Neural crest cell (in vitro differentiated cells): Measurements from ENCODE around the gene JPH4. TPM values are rescaled to one million over a fixed set of nuclear protein-coding genes. Genes with fewer than 3 reads are reported as not detected.
"Not testable (repeated sequence)": the region's sequence is repeated elsewhere in the genome, so short reads cannot be mapped to it uniquely, and the experiment has no call there.

ENCODE experiments used
- DNase-seq: peaks from one replicate; pipeline ENCODE4 v3.0.0; 2021; ENCODE audit warnings: low read depth, mixed read lengths, low spot score
- H3K27ac Mint-ChIP-seq: one replicate; pipeline ENCODE4 v1.8.0; 2021; ENCODE audit warnings: mild to moderate bottlenecking, mixed read lengths; ENCODE audit not compliant: unreplicated experiment
- H3K27me3 Mint-ChIP-seq: 2 replicates; pipeline ENCODE4 v1.8.0; 2021; ENCODE audit warnings: low read depth, mild to moderate bottlenecking, mixed read lengths
- H3K36me3 Mint-ChIP-seq: 2 replicates; pipeline ENCODE4 v1.8.0; 2021; ENCODE audit warnings: low read depth, mild to moderate bottlenecking, mixed read lengths
- H3K4me1 Mint-ChIP-seq: 2 replicates; pipeline ENCODE4 v1.8.0; 2021; ENCODE audit warnings: mixed read lengths
- H3K4me3 Mint-ChIP-seq: one replicate; pipeline ENCODE4 v1.8.0; 2021; ENCODE audit warnings: mild to moderate bottlenecking, mixed read lengths
- H3K9me3 Mint-ChIP-seq: 2 replicates; pipeline ENCODE4 v1.8.0; 2021; ENCODE audit warnings: mixed read lengths
- total RNA-seq: library from RNA; stranded (reverse); gene quantifications from 2 replicates; pipeline ENCODE4 v1.2.1, GENCODE V29; 2021
- TF ChIP-seq, protein P1 (sequence below): fragments of 200-600 bp; sonication (generic); conservative IDR thresholded peaks from 2 replicates; pipeline ENCODE4 v1.5.0; 2021; ENCODE audit warnings: antibody characterized with exemption, mild to moderate bottlenecking

Gene JPH4
- total RNA-seq, 1 donor from 2014 or later = 1.4 TPM

DNA sequence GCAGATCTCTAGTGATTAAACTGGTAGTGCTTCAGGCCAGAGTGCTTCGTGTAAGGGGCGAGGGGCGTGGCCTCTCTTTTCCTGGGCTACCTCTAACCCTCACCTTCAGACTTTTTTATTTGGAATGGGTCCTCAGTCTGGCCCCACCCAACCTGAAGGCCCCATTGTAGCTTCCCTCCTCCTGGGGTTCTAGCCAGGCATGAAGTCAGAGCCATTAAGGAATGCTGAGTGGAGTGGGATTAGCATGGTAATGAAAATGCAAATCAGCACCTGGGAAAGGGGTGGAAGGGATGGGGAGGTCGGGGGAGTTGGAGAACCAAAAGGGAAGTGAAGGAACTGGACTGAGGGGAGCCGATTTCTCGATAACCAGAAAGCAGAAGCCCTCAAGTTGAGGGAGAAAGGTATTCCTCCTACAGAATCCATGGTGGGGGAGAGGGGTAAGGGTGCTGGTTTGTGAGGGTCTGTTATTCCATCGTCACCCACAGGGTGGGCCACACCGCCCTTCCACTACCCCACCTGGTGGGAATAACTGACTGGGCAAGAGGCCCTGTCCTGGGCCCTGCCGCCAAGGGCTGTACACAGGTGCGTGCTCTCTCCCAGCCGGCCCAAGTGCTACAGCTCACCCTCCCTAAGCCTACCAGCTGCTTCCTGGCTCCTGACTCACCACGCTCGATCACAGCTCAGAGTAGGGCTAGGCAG, 41.1 kb downstream of the JPH4 start:
- H3K4me3 Mint-ChIP-seq = no peak overlapping the region
- H3K9me3 Mint-ChIP-seq = no peaks in the 10 kb centered on the region
- TF ChIP-seq, protein P1, sequence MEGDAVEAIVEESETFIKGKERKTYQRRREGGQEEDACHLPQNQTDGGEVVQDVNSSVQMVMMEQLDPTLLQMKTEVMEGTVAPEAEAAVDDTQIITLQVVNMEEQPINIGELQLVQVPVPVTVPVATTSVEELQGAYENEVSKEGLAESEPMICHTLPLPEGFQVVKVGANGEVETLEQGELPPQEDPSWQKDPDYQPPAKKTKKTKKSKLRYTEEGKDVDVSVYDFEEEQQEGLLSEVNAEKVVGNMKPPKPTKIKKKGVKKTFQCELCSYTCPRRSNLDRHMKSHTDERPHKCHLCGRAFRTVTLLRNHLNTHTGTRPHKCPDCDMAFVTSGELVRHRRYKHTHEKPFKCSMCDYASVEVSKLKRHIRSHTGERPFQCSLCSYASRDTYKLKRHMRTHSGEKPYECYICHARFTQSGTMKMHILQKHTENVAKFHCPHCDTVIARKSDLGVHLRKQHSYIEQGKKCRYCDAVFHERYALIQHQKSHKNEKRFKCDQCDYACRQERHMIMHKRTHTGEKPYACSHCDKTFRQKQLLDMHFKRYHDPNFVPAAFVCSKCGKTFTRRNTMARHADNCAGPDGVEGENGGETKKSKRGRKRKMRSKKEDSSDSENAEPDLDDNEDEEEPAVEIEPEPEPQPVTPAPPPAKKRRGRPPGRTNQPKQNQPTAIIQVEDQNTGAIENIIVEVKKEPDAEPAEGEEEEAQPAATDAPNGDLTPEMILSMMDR = no peak
- no peaks in the 10 kb centered on the region for H3K36me3 Mint-ChIP-seq
- peaks cover 25% of the 10 kb centered on the region for H3K4me1 Mint-ChIP-seq
- no peaks in the 10 kb centered on the region for H3K27me3 Mint-ChIP-seq
- no peak for DNase-seq
- H3K27ac Mint-ChIP-seq = no peak overlapping the region

DNA sequence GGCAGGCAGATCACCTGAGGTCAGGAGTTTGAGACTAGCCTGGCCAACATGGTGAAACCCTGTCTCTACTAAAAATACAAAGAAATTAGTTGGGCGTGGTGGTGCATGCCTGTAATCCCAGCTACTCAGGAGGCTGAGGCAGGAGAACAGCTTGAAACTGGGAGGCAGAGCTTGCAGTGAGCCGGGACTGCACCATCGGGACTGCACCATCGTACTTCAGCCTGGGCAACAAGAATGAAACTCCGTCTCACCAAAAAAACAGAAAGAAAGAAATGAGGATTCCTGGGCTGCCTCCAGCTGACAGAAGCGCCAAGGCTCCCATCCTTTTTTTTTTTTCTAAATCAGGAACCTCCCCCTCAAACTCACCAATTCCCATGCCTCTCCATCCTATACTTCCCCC, 41.7 kb downstream of the JPH4 start:
- not testable (repeated sequence) for H3K27ac Mint-ChIP-seq, H3K4me3 Mint-ChIP-seq, DNase-seq, H3K27me3 Mint-ChIP-seq, H3K9me3 Mint-ChIP-seq, H3K36me3 Mint-ChIP-seq
- peaks cover 25% of the 10 kb centered on the region for H3K4me1 Mint-ChIP-seq

DNA sequence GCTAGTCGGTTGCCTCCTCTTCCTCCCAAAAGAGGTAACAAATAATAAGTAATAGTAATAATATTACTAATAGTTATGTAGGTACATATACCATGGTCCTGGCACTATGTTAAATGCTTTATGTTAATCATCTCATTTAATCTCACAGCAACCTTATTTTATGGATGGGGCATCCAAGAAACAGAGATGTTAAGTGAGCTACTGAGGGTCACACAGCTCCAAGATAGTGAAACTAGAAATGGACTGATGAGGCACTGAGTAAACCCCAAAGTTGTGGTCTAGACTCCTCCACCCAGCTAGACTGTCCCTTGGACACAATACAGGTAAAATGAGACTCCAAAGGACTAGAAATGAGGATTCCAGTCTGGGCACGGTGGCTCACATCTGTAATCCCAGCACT, 42.1 kb downstream of the JPH4 start:
- TF ChIP-seq, protein P1 = no peak
- Mint-ChIP-seq H3K27ac (no peak overlapping the region), H3K9me3 (no peaks in the 10 kb centered on the region)

DNA sequence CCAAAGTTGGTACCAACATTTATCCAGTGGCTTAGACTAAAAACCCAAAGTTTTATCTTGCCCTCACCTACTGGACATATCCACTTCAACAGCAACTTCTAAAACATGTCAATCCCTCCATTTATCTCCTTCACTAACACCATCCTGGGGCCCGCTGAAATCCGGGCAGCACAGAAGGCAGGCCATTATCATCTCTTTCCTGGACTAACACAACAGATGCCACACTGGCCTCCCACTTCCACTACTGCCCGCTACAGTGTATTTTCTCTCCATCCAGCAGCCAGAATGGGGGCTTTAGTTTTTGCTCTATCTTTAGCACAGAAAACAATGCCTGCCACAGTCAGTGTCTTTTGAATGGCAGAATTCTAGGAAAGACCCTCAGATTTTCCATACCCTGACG, 42.6 kb downstream of the JPH4 start:
- TF ChIP-seq, protein P1 = no peak
- Mint-ChIP-seq H3K9me3 (no peaks in the 10 kb centered on the region), H3K36me3 (no peaks in the 10 kb centered on the region), H3K27me3 (no peaks in the 10 kb centered on the region), H3K27ac (no peak overlapping the region), H3K4me1 (peaks cover 29% of the 10 kb centered on the region), H3K4me3 (no peak overlapping the region)
- DNase-seq = no peak

More for the DNA sequence above, 42.1 kb downstream of the JPH4 start:
- H3K27me3 Mint-ChIP-seq = no peaks in the 10 kb centered on the region
- no peak overlapping the region for H3K4me3 Mint-ChIP-seq
- H3K4me1 Mint-ChIP-seq = peaks cover 25% of the 10 kb centered on the region
- no peaks in the 10 kb centered on the region for H3K36me3 Mint-ChIP-seq
- no peak for DNase-seq

DNA sequence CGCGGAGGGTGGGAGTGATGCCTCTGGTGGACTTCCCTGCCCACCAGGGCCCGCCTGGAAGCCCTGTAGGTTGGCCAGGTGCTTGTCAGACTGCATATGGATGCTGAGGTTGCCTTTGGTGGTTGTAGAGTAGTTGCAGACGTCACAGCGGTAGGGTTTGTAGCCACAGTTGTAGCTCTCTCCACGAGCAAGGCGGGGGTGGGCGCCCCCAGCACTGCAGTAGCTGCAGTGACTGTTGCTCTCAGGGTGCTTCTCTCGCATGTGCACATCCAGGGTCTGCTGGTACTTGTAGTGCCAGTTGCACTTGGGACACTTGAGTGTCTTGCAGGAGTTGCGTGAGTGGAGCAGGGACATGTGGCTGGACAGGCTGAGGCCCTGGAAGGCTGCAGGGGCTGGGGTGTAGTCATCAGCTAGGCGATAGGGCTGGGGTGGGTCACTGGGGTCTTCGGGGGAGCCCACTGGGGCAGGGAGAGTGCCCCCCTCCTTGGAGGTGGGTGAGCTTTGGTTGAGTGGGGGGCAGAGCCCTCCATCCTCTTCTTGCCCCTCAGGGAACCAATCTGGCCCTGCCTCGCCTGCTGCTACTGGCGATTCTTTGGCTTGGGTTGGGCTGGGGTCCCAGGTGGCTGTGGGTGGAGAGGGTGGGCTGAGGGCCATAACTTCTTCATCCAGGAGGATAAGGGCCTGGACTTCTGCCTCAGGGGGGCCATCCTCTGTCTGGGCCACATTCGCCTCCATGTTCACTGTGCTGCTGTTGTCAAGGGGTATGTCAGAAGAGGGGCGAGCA, 44.7 kb downstream of the JPH4 start:
- DNase-seq = no peak
- H3K27ac Mint-ChIP-seq = no peak overlapping the region
- TF ChIP-seq, protein P1 = no peak
- no peaks in the 10 kb centered on the region for H3K36me3 Mint-ChIP-seq
- no peaks in the 10 kb centered on the region for H3K27me3 Mint-ChIP-seq
- H3K4me1 Mint-ChIP-seq = peaks cover 32% of the 10 kb centered on the region
- H3K9me3 Mint-ChIP-seq = no peaks in the 10 kb centered on the region
- H3K4me3 Mint-ChIP-seq = no peak overlapping the region

DNA sequence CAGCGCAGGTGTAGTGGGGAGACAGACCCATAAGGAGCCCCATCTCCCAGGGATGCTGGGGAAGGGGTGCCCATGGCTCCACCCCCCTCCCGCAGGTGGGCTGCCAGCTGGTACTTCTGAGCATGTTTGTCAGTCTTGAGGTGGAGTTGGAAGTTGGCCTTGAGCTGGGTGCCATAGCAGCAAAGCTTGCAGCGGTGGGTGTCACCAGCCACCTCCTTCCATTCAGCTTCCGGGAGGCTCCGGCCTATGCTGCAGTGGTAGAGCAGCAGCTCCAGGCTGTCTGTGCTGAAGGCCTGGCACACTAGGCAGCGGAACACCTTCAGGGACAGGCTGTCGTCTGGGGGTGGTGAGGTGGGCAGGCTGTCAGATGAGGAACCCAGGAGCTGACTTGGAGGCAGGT, 45.9 kb downstream of the JPH4 start:
- peaks cover 29% of the 10 kb centered on the region for H3K4me1 Mint-ChIP-seq
- no peaks in the 10 kb centered on the region for H3K27me3 Mint-ChIP-seq
- TF ChIP-seq, protein P1 = no peak
- DNase-seq = no peak
- H3K27ac Mint-ChIP-seq = no peak overlapping the region
- no peaks in the 10 kb centered on the region for H3K36me3 Mint-ChIP-seq
- H3K9me3 Mint-ChIP-seq = no peaks in the 10 kb centered on the region
- no peak overlapping the region for H3K4me3 Mint-ChIP-seq
